Measurements from ENCODE around the gene ALG3. TPM values are rescaled to one million over a fixed set of nuclear protein-coding genes. Genes with fewer than 3 reads are reported as not detected.

ALG3 gene
- total RNA-seq, 2 donors from 2014 or later, result 26.8 to 28.6 TPM

GRCh38 chr3:184238246-184238818, 10.4 kb downstream of the ALG3 start:
- intact Hi-C loops (cut with DNase I), result no loop called here
- DNase-seq (ENCODE audit: low spot score), result no peak

GRCh38 chr3:184237807-184238206, 11.0 kb downstream of the ALG3 start:
- DNase-seq (ENCODE audit: low spot score), result no peak
- intact Hi-C loops (cut with DNase I), result no loop called here

GRCh38 chr3:184237211-184237610, 11.6 kb downstream of the ALG3 start:
- intact Hi-C loops (cut with DNase I), result no loop called here
- no peak for DNase-seq (ENCODE audit: low spot score)

- intact Hi-C loops (cut with DNase I), result no loop called here
- DNase-seq (ENCODE audit: low spot score), result no peak
These were observed 12.1 kb downstream of the ALG3 start for GRCh38 chr3:184236636-184237035.

GRCh38 chr3:184236033-184236410, 12.7 kb downstream of the ALG3 start:
- DNase-seq (ENCODE audit: low spot score), result no peak
- intact Hi-C loops (cut with DNase I), result no loop called here

- intact Hi-C loops (cut with DNase I), result no loop called here
- no peak for DNase-seq (ENCODE audit: low spot score)
These were observed 13.3 kb downstream of the ALG3 start for GRCh38 chr3:184235381-184236032.

GRCh38 chr3:184234671-184235380, 13.9 kb downstream of the ALG3 start:
- no peak for DNase-seq (ENCODE audit: low spot score)
- intact Hi-C loops (cut with DNase I), result no loop called here

- DNase-seq (ENCODE audit: low spot score), result no peak
- intact Hi-C loops (cut with DNase I), result no loop called here
These were observed 14.5 kb downstream of the ALG3 start for GRCh38 chr3:184234224-184234623.

- DNase-seq (ENCODE audit: low spot score), result no peak
- intact Hi-C loops (cut with DNase I), result no loop called here
These were observed 15.5 kb downstream of the ALG3 start for GRCh38 chr3:184233127-184233843.

- intact Hi-C loops (cut with DNase I), result no loop called here
- DNase-seq (ENCODE audit: low spot score), result no peak
These were observed 17.1 kb downstream of the ALG3 start for GRCh38 chr3:184231671-184232070.

GRCh38 chr3:184230603-184231528, 17.9 kb downstream of the ALG3 start:
- intact Hi-C loops (cut with DNase I), result no loop called here

GRCh38 chr3:184230081-184230602, 18.6 kb downstream of the ALG3 start:
- intact Hi-C loops (cut with DNase I), result no loop called here
- DNase-seq (ENCODE audit: low spot score), result no peak

More at GRCh38 chr3:184230603-184231528, 17.9 kb downstream of the ALG3 start:
- DNase-seq (ENCODE audit: low spot score), result no peak

- intact Hi-C loops (cut with DNase I), result no loop called here
- no peak for DNase-seq (ENCODE audit: low spot score)
These were observed 19.2 kb downstream of the ALG3 start, which contains the start of gene VWA5B2 for GRCh38 chr3:184229394-184230080. TSS of gene VWA5B2 (plus strand) at chr3:184229585. CDS start at chr3:184230529, 944 bp downstream.

GRCh38 chr3:184228376-184229137, 20.2 kb downstream of the ALG3 start:
- intact Hi-C loops (cut with DNase I), result no loop called here
- no peak for DNase-seq (ENCODE audit: low spot score)

GRCh38 chr3:184227481-184227935, 21.3 kb downstream of the ALG3 start:
- DNase-seq (ENCODE audit: low spot score), result no peak
- intact Hi-C loops (cut with DNase I), result no loop called here

GRCh38 chr3:184223946-184224345, 24.8 kb downstream of the ALG3 start:
- intact Hi-C loops (cut with DNase I), result no loop called here

GRCh38 chr3:184222521-184222920, 26.2 kb downstream of the ALG3 start:
- intact Hi-C loops (cut with DNase I), result no loop called here
- DNase-seq (ENCODE audit: low spot score), result no peak

More at GRCh38 chr3:184223946-184224345, 24.8 kb downstream of the ALG3 start:
- no peak for DNase-seq (ENCODE audit: low spot score)

Data from posterior vena cava (tissue), 2 donors.